NCI-H1092 treated with DMSO at 0.1 percent for 48 hours (cell line): ENCODE data around the gene MED7.

ENCODE experiments used
- DNase-seq: peaks from one replicate; lab custom pipeline; 2025; lab: John Stamatoyannopoulos, UW

MED7 gene

DNA sequence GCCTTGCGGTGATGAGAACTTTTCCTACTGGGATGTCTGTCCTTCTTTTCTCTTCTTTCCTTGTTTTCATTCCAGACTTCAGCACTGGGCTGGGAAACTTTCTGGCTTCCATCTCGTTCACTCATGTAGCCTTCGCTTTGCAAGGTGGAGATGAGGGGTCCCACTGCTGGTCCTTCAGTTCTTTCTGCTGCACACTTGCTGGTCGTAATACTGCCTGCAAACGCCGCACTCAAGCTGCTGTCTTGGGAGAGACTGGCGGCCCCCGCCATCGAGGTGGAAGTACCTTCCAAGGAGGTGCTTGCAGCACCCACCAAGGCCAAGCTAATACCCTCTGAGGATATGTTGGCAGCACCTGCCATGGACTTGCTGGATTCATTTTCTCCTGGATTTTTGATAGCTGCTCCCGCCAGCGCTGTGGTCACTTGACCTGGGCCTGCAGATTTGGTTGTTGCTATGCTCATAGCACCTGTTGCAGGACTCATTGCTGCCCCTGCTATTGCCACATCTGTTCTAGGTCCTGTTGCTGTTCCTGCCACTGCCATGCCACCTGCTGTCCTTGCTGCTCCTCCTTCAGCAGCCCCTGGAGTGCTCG is 20.4 kb upstream of the MED7 start:
- no peak for DNase-seq

DNA sequence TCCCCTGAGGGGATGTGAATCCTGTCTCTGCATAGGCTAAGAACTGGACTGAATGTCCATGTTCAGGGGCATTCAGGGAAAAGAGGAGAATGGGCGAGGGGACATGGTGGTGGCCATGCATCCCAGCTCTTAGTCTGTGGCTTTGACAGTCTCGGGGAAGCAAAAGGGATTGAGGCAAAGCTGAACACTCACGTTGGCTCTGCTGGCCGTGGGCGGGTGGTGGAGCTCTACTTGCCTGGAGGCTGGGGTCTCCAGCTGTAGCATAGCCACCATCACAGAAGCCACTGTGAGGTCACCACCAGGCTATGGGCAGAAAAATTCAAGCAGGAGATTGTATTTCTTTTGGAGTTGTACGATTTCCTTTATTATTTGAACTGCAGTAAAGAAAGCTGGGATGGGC is 19.3 kb upstream of the MED7 start:
- DNase-seq, result no peak

DNA sequence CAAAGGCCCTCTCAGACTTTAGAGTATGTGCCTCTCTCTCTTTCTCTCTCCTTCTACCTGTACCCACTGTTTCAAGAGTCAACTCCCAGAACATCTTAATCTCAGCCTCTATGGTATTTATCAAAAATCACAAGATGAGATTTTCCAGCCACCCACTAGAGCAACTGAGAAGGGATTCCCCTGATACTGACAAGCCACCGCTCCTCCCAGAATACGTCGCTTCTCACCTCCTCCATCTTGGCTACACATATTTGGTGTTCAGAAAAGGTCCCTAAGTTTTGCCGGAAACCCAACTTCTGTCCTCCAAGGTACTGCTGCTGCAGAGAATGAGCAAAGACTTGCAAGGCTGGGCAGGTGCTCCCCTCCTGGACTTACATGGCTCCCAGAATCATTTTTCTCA is 17.3 kb upstream of the MED7 start:
- DNase-seq, result no peak

DNA sequence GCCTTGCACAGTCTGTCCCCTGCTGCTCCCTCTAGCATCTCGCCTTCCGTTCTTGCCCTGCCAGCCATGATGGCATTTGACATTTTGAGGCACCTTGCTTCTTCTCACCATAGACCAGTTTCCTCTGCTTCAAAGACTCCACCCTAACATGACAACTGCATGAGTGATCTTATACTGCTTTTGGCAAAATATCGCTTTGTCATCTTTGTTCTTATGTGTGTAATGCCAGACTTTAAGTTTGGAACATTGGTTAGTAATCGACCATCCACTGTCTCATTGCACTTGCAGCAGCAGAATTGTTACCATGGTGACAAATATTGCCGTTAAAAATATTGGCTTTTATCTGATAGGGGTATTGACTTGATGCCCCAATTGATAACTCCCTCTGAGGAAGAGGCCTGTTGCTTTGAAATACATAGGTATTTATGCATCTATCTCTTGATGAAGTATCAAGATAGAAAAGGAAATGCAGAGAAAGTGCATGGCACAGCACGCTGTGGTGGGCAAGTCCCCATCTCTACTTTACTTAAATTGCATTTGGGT is 16.6 kb upstream of the MED7 start:
- no peak for DNase-seq

DNA sequence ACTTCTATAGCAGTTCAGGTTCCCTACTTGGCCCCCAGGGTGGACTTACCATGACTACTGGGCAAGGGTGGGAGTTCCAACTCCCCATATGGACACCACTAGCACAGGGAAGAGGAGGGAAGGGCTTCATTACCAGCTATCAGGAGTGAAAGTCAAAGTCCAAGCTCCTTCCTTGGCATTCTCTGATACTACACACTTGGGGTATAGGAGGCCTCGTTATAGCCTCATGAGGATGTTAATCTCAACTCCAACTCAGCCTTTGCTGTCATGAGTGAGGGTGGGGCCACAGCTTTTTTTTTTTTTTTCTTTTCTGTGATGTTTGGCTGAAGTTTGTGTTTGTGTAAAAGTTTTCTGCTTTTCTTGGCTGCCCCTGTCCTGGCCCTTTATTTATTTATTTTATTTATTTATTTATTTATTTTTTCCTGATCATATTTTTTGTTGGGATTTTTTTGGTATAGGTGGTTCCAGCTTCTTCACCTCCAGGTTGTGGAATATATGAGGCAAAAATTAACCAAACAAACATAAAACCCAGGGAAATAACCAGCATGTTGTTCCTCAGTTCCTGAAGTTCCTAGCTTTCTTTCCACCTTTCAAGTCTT is 14.7 kb upstream of the MED7 start:
- no peak for DNase-seq

DNA sequence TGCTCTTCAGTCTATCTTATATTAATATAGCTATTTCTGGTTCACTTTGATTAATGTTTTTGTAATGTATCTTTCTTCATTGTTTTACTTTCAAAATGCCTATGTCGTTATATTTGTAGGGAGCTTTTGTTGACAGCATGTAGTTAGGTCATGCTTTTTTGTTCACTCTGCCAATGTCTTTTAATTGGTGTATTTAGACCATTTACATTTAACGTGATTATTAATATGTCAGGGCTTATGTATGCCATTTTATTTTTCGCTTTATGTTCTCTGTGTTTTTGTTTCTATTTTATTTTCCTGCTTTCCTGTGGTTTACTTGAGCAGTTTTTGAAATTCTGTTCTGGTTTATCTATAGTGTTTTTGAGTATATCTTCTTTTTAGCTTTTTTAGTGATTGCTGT is 12.6 kb upstream of the MED7 start:
- DNase-seq, result no peak

DNA sequence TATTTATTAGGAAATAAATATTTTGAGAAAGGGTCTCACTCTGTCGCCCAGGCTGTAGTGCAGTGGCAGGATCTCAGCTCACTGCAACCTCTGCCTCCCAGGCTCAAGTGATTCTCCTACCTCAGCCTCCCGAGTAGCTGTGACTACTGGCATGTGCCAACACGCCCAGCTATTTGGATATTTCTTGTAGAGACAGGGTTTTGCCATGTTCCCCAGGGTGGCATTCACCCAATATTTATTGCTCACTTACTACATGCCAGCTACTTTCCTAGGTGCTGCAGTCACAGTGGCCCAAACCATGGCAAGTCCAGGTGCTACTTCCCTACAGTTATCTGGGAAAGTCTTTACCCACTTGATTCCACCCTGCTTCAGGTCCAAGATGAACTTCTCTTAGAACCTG is 8.3 kb upstream of the MED7 start:
- no peak for DNase-seq

DNA sequence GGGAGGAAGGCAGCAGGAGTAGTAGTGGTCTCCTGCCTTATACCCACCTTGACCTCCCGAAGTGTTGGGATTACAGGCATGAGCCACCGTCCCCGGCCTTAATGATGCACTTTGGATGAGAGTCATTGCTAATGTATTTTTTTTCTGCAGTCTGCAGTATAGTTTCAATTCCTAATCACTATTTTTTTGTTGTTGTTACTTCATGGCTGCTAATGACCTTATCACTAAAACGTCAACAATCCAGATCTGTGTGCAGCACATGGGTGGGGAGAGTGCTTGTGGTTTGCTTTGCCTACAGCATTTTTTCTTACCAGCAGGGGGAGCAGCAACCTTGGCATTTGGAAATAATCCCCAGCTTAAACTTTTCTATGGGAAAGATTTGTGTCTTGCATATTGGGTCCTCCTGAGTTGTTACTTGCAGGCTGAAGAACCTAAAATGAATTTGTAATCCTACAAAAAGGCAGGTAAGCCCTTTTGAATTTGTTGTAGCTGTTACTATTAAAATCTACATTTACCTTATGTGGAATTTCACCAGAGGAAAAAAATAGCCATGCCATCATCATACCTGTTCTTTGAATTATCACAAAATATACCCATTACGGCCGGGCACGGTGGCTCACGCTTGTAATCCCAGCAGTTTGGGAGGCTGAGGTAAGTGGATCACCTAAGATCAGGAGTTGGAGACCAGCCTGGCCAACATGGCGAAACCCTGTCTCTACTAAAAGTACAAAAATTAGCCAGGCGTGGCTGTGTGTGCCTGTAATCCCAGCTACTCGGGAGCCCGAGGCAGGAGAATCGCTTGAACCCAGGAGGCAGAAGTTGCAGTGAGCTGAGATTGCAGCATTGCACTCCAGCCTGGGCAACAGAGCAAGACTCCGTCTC is 6.3 kb upstream of the MED7 start:
- peak; percentile 23 for DNase-seq

DNA sequence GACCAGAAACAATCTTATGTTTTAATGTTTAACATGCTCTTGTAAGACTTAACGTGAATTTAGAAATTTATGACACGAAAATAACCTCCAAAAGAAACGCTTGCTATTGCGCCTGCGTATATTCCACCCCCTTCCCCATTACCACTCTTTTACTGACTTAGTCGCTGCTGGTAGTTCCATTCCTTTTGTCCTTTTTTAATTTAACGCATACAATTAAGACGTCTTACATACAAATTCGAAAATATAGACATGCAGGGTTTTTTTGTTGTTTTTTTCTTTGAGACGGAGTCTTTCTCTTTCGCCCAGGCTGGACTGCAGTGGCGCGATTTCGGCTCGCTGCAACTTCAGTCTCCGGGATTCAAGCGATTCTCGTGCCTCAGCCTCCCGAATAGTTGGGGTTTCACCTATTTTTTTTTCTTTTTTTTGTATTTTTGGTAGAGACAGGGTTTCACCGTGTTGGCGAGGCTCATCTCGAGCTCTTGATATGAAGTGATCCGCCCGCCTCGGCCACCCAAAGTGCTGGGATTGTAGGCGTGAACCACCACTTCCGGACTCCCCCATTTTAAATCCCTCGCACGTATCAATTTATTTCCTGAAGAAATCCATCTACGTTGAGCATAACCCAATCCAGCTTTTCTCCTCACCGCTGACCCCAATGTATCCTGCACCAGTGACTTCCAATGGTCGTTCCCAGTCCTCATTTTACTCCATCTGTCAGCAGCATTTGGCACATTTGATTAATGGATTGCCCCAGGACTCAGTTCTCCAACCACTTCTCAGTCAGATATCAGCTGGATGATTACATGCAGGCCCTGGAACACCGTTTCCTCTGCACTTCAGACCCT is 684 bp upstream of the MED7 start:
- DNase-seq, result peak; percentile 47

DNA sequence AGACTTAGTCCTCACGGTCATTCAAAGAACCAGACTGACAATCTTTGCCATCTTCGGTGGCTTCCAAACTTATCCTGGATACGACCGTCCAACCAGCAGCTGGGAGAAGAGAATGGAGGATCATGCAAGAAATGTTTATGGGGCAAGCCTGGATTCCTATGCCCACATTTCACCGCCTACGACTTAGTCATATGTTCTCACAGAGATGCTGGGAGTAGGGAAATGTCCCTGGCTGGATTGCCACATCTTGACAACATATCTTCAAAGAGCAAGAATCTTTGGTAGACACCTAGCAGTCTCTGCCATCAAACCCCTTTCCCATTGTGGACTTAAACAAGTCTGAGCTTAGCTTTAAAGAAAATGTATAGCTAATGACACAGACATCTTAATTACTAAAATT is 5.0 kb downstream of the MED7 start:
- DNase-seq, result no peak

DNA sequence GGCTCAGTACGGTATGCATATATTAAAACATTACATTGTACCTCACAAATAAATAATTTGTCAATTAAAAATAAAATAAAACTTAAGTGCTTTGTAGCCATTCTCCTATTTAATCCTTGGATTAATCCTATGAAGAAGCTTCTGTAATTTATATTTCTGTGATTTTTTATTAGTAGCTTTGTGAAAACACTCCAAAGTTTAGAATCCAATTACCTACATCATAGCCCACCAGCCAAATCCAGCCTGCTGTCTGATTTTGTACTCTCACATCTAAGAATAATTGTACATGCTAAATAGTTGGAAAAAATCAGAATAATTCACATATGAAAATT is 10.4 kb downstream of the MED7 start:
- DNase-seq, result no peak

DNA sequence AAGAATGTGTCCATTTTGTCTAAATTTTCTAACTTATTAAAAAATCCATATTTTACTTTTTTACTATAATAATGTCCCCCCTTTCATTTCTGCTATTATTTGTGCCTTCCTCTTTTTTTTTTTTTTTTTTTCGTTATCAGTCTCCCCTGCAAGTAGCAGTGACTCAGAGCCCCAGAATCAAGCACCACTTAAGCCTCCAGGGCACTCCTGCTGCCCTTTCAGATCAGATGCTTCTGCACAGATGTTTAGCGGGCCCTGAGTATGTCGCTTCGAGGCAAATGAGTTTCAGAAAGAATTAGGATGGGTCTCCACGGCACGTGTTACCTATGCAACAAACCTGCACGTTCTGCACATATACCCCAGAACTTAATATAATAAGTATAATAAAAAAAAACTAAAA is 11.7 kb downstream of the MED7 start:
- DNase-seq, result no peak

DNA sequence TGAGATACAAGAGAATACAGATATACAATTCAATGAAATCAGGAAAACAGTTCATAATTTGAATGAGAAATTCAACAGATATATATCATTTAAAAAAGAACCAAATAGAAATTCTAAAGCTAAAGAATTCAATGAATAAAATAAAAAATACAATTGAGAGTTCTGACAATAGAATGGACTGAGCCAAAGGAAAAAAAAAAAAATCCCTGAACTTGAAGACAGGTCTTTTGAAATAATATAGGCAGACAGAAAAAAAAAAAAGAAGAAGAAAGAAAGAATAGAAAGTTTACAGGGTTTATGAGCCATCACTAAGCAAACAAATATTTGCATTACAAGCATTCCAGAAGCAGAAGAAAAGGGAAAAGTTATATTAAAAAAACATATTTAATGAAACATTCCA is 21.0 kb downstream of the MED7 start:
- DNase-seq, result no peak

DNA sequence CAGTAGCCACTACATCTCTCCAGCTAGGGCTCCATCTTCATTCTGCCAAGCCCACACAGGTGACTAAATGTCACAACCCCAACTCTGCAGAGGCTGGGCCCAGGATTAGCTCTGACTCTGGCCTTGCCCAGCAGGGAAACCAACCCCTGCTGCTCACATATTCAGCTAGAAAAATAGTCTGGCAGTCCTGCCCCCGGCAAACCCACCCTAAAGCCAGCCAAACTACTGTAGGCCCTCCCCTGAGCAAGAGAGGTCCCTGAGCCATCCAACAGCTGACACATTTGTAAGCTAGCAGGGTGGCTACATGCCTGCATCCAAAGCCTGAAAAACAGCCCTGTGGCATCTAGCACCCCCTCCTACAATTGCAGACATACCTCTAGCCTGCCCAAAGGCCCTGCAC is 22.6 kb downstream of the MED7 start:
- DNase-seq, result no peak

DNA sequence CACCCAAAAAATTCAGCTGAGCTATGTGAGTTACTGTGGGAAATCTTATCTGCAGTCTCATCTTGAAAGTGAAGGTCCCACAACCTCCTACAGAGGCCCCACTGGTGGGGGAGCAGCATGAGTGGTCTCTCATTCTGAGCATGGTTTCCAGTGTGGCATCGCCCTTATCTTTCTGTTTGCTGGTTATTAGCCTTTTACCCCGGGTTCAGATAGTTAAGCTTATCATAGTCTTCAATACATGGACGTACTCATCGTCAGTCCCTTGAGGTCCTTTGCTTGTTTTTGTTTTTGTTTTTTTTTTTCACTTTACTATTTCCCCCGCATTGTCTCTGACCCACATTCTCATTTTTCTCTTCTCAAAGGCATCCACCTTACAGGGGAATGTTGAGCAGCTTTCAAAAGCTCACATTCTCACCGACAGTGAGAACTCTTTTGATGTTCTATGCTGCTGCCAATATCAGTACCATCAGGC is 26.1 kb downstream of the MED7 start:
- no peak for DNase-seq

DNA sequence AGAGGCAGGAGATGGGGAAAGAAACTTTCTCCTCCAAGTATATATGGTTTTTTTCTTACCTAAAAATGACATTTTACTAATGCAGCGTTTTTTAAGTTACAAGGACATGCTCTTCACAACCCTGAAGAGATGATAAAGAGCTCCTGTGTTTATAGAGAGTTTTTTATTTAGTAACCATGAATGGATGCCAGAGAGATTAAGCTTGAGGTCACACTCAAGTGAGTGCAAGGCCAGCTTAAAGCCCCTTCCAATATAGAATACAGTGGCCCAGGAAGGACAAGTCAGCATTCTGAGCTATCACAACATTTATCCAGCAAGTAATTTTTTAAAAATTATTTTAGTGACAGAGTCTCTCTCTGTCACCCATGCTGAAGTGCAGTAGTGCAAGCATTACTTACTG is 27.2 kb downstream of the MED7 start:
- no peak for DNase-seq

DNA sequence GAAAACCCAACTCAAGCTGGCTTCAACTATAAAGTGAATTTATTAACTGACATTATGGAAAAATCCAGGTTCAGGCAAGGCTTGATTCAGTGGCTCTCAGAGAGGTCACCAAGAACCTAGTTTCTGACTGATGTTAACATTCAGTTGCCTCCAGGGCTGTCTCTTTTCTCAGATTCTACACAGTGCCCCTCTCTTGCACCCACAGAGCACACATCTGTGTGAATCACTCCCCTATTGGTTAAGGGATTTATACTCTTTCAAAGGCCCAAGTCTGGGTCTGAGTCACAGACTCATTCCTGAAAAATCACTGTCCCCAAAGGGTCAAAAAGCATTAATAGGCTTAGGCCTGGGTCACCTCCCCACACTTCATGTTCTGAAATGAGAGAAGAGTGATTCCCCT is 27.7 kb downstream of the MED7 start:
- no peak for DNase-seq

DNA sequence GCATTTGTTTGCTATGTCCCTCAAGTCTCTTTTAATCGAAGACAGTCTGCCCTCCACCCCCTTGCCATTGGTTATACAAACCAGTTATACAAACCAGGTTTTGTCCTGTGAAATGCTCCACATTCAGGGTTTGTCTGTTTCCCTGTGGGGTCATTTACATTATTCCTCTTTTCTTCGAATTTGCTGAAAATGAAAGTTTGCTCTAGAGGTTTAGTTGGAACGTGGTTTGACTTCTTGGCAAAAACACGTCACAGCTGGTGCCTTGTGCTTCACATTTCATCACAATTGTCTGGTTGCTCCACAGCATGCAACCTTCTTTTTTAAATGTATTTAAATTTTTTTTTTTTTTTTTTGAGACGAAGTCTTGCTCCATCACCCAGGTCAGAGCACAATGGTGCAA is 29.7 kb downstream of the MED7 start:
- DNase-seq, result no peak

DNA sequence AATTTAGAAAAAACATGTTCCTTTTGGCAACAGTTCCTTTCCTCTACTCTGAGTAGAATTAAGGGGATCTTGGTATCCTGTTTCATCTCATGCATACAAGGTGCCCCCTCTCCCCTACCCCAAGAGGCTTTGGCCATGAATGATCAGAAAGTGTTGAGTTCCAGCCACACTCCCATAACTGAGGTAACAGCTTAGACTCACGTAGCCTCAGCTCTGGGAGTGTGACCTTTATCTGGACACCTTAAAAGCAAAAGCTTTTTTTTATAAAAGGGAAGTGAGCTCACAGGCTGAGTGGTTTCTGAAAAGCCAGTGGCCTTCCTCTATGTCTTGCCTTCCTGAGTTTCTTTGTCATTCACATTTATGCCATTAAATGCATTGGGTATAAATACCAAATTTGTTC is 32.9 kb downstream of the MED7 start:
- no peak for DNase-seq

DNA sequence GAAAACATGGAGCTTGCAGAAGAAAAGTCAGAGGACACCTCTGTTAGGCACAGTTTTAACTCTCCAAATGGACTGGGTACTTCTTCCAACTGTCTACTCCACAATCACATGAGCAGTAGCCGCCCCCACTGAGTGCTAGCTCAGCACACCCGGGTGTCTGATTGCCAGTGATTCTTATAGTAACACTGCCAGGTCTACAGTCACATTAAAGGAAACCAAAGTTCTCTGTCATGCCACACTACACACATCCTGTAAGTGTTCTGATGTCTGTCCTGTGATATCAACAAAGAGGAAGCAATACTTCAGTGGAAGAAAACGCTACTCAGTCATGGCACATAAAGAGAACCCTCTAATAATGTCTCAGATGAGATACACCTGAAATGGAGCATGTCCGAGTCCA is 33.7 kb downstream of the MED7 start, which contains the start of gene HAVCR2:
TSS of gene HAVCR2 (minus strand) at position 69 of the 400 bp plus-strand sequence. CDS start at position 8, 61 bp downstream.
- DNase-seq, result no peak

DNA sequence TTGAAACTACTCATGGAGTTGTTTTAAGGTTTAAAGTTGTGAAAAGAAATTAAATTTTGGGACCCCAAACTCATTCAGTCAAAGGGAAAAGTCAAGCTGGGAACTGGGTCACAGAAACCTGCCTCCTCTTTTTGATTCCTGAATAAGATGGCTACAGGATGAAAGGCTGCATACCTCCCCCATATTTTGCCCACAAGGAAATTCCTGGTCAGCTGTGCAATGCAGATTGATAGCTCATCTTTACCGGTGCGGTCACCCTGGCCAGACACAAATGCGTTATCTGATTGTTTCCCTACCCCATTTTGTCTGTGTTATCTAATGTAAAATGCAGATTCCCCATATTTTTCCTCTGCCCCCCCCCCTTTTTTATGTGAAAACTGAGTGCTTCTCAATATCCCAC is 35.2 kb downstream of the MED7 start:
- DNase-seq, result no peak
